ENCODE measurements around the gene CMTM4. TPM values are rescaled to one million over a fixed set of nuclear protein-coding genes. Genes with fewer than 3 reads are reported as not detected.

Gene CMTM4
- polyA plus RNA-seq, 1 donor (not counting 4 experiments of a cell fraction or from before 2014, with no cell fraction given) = 23.1 TPM

- no peak for TF ChIP-seq CTCF (optimal IDR thresholded peaks at IDR 0.05 in 1 of 3, IDR thresholded peaks at IDR 0.05 in 1 of 3, conservative IDR thresholded peaks at IDR 0.05 in 1 of 3; ENCODE audit: extremely low read depth in 1 of 3, insufficient read depth in 2 of 3, low read length in 3 of 3)
- TF ChIP-seq EZH2 (IDR thresholded peaks at IDR 0.05; ENCODE audit: low read length) = no peak
- Histone ChIP-seq H3K4me2 (ENCODE audit: control insufficient read depth, extremely low read depth, insufficient read depth, low read depth, low read length) (no peak overlapping the region), H2AFZ (ENCODE audit: control insufficient read depth, low read length) (no peak overlapping the region), H3K79me2 (ENCODE audit: control insufficient read depth, insufficient read depth, low read length) (peaks cover 10% of the 10 kb centered on the region), H3K36me3 (ENCODE audit: control insufficient read depth in 2 of 2, extremely low read depth in 1 of 2, insufficient read depth in 2 of 2, low read length in 2 of 2) (peaks cover 0 to 6% of the 10 kb centered on the region in 2 experiments), H3K27me3 (ENCODE audit: control insufficient read depth, extremely low read depth, insufficient read depth, low read length) (no peaks in the 10 kb centered on the region), H3K9ac (ENCODE audit: control insufficient read depth, extremely low read depth, insufficient read depth, low read length) (no peak overlapping the region), H3K27ac (ENCODE audit: control insufficient read depth, insufficient read depth, low read length) (no peak overlapping the region), H3K9me3 (ENCODE audit: control insufficient read depth, low read depth, low read length) (no peaks in the 10 kb centered on the region), H3K9me1 (ENCODE audit: control insufficient read depth, extremely low read depth, insufficient read depth, low read length) (no peaks in the 10 kb centered on the region), H4K20me1 (ENCODE audit: control insufficient read depth, extremely low read depth, insufficient read depth, low read length) (no peaks in the 10 kb centered on the region), H3K4me3 (ENCODE audit: control insufficient read depth in 2 of 3, extremely low read depth in 1 of 3, insufficient read depth in 2 of 3, low read depth in 1 of 3, low read length in 3 of 3) (no peak overlapping the region), H3K4me1 (ENCODE audit: control insufficient read depth, extremely low read depth, insufficient read depth, low read length) (peaks cover 18% of the 10 kb centered on the region)
- DNase-seq (ENCODE audit: low read depth, low spot score) (no peak), FAIRE-seq (no peak)
- dilution Hi-C loops (cut with MboI; ENCODE audit: extremely low pct_ligation_motif_present, low sequenced_read_pairs) = no loop called here
Measured at GRCh38 chr16:66637806-66638205, 58.7 kb downstream of the CMTM4 start.

- H4K20me1 ChIP-seq (ENCODE audit: control insufficient read depth, extremely low read depth, insufficient read depth, low read length) = no peaks in the 10 kb centered on the region
- FAIRE-seq = no peak
- peaks cover 0 to 6% of the 10 kb centered on the region in 2 experiments for H3K36me3 ChIP-seq (ENCODE audit: control insufficient read depth in 2 of 2, extremely low read depth in 1 of 2, insufficient read depth in 2 of 2, low read length in 2 of 2)
- no peak overlapping the region for H3K27ac ChIP-seq (ENCODE audit: control insufficient read depth, insufficient read depth, low read length)
- dilution Hi-C loops (cut with MboI; ENCODE audit: extremely low pct_ligation_motif_present, low sequenced_read_pairs) = no loop called here
- no peak for DNase-seq (ENCODE audit: low read depth, low spot score)
- H3K4me1 ChIP-seq (ENCODE audit: control insufficient read depth, extremely low read depth, insufficient read depth, low read length) = peaks cover 18% of the 10 kb centered on the region
- peaks cover 10% of the 10 kb centered on the region for H3K79me2 ChIP-seq (ENCODE audit: control insufficient read depth, insufficient read depth, low read length)
- H3K9me1 ChIP-seq (ENCODE audit: control insufficient read depth, extremely low read depth, insufficient read depth, low read length) = no peaks in the 10 kb centered on the region
- TF ChIP-seq CTCF (optimal IDR thresholded peaks at IDR 0.05 in 1 of 3, IDR thresholded peaks at IDR 0.05 in 1 of 3, conservative IDR thresholded peaks at IDR 0.05 in 1 of 3; ENCODE audit: extremely low read depth in 1 of 3, insufficient read depth in 2 of 3, low read length in 3 of 3) = no peak
- TF ChIP-seq EZH2 (IDR thresholded peaks at IDR 0.05; ENCODE audit: low read length) = no peak
- no peak overlapping the region for H3K4me2 ChIP-seq (ENCODE audit: control insufficient read depth, extremely low read depth, insufficient read depth, low read depth, low read length)
- no peak overlapping the region for H3K9ac ChIP-seq (ENCODE audit: control insufficient read depth, extremely low read depth, insufficient read depth, low read length)
- no peak overlapping the region for H2AFZ ChIP-seq (ENCODE audit: control insufficient read depth, low read length)
- no peaks in the 10 kb centered on the region for H3K9me3 ChIP-seq (ENCODE audit: control insufficient read depth, low read depth, low read length)
- no peak overlapping the region for H3K4me3 ChIP-seq (ENCODE audit: control insufficient read depth in 2 of 3, extremely low read depth in 1 of 3, insufficient read depth in 2 of 3, low read depth in 1 of 3, low read length in 3 of 3)
- no peaks in the 10 kb centered on the region for H3K27me3 ChIP-seq (ENCODE audit: control insufficient read depth, extremely low read depth, insufficient read depth, low read length)
Measured at GRCh38 chr16:66636199-66636598, 60.3 kb downstream of the CMTM4 start.
